SH-SY5Y (cell line): ENCODE results near the gene MED9.

ENCODE experiments used
- GATA2 ChIP-seq: IDR thresholded peaks from 2 replicates; pipeline ENCODE4 v1.6.1; 2011; ENCODE audit warnings: mild to moderate bottlenecking, low read depth, low read length
- GATA3 ChIP-seq: IDR thresholded peaks from 2 replicates; pipeline ENCODE4 v1.6.1; 2011; ENCODE audit warnings: low read depth, mild to moderate bottlenecking, low read length, moderate library complexity

Gene MED9

GRCh38 chr17:17511881-17512858 lies 35.4 kb downstream of the MED9 start:
- no peak for TF ChIP-seq GATA2
- TF ChIP-seq GATA3, result no peak

DNA sequence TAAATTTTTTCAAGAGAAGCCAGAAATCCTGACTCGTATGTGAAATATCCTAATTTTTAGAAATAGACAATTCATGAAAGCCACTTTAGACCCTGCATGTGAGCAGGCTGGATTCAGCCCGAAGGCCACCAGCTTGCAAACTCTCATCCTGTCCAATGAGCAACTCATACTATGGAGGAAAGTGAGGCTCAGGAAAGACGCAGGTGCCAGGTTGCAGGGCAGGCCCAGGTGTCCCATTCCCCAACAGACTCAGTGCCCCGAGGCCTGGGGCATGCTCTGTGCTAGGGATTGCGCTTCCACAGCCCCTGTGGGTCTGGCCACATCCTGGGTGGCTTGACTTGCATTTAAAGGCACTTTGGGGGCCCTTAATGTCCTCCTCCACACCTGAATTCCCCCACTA lies 36.1 kb downstream of the MED9 start:
- TF ChIP-seq GATA2 (no peak), GATA3 (no peak)

DNA sequence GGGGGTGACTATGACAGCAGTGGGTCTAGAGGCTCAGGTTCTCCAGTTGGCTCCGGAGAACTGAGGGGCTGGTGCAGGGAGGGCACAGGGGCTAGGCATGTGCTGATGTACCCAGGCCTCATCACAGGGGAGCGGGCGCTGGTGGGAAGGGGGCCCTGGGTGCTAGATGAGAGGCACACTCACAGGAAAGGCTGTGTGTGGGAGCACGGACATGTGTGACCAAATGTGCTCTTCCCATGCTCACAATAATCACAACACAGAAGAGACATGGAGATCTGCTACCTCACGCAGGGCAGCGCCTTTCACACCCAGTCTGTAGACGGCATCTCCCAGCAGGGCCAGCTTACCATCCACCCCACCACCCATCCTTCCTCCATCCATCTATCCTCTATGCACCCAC lies 36.8 kb downstream of the MED9 start:
- TF ChIP-seq GATA2, result no peak
- no peak for TF ChIP-seq GATA3

DNA sequence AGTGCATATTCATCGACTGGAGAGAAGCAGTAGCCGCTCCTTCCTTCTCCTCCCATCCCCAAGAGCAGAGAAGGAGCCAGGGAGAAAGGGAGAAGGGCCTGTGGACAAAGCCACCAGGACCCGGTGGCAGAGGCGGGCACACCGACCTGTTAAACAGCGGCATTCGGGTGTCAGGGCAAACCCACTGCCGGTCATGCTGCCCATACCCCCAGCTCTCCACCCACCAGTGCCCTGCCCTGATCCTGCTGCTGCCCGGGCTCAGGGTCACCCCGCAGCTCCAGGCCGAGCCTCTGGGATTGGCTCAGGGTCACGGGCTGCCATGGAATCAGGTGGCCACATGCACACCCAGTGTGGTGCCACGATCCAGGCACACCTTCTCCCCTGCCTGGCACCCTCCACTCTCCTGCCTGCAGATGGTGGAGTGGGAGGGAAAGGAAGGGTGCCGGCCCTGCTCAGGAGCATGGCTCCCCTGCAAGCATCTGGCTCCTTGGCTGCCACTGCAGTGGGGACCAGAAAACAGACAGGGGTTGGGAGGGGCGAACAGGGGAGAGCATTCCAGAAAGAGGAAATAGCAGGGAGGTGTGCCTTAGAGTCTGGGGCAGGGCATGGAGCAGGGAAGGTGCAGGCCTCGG lies 37.7 kb downstream of the MED9 start:
- TF ChIP-seq GATA3 (no peak), GATA2 (no peak)

DNA sequence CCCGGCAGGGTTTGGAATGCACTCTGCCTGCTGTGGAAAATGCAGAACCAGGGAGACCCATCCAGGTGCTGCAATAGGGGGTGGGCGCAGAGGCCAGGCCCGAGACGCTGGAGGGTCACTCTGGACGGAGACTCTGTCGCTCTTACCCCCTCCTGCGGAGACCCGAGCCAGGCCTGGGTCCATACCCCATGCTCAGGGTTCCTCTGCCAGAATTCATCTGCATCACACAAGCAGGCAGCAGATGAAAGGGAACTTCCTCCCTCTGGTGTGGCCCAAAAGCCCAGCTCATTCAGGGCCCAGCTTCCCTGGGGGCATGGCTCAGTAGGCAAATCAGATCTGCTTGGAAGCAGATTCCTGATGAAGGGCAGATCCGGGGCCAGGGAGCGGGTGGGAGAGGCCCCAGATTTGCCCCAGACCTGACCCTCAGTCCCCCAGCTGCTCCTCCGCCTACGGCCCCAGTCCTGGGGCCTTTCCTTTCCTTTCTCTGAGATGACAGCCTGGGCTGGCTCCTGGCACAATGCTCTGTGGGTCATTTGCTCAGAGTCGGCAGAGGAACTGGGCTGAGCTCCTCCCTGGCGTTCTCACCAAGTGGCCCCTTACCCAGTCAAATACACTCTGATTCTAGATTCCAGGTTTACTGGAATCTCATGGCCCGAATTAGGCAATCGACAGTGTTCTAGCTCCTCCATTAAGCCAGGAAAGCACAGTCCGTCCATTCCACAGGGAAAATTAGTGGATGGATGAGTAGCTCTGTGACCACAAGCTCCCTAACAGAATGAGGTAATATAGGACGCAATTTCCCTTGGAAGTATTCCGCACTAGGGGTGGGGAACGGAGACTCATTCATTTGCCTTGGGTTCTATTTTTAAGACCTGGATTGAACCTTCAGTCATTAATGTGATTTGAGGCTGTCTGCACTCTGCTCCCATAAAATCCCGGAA lies 38.5 kb downstream of the MED9 start:
- TF ChIP-seq GATA3 (no peak), GATA2 (no peak)

- TF ChIP-seq GATA2 (no peak), GATA3 (no peak)
These were observed 39.4 kb downstream of the MED9 start for GRCh38 chr17:17515934-17516930.

- TF ChIP-seq GATA3, result no peak
- no peak for TF ChIP-seq GATA2
These were observed 40.3 kb downstream of the MED9 start for GRCh38 chr17:17516941-17517720.

- TF ChIP-seq GATA2, result no peak
- TF ChIP-seq GATA3, result no peak
These were observed 41.2 kb downstream of the MED9 start for GRCh38 chr17:17518014-17518413.

GRCh38 chr17:17518951-17519350 lies 42.2 kb downstream of the MED9 start:
- TF ChIP-seq GATA2 (no peak), GATA3 (no peak)

- TF ChIP-seq GATA3 (no peak), GATA2 (no peak)
These were observed 43.1 kb downstream of the MED9 start for GRCh38 chr17:17519886-17520285.

DNA sequence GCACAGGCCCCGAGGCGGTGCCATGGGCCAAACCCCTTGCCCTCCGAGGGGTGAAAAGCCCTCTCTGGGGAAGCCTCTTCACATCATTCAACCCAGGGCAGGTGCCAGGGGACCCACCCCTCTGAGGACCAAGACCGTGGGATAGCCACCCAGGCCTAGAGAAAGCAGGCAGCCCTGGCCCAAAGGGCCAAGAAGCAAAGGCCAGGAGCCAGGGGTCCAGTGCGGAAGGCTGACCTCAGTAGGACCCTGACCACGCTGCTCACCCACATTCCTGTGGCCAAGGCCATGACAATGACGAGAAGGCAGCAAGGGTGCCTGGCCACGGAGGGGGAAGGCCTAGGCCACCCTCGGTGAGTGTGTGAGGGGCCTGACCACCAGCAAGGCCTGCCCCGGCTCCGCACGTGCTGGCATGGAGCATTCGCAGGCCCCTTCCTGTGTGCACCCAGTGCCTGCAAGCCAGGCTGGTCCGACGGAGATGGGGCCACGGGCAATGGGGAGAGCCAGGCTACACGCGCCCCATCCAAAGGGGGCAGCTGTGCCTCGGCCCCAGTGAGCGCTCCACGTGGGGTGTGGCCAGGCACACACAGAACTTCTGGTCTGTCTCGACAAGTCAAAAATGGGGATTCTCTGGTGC lies 43.9 kb downstream of the MED9 start:
- TF ChIP-seq GATA2 (no peak), GATA3 (no peak)
